Measurements from ENCODE around the gene B3GNT3. TPM values are rescaled to one million over a fixed set of nuclear protein-coding genes. Genes with fewer than 3 reads are reported as not detected.

Gene B3GNT3
- total and polyA plus RNA-seq, 2 of the 13 experiments (the other 11 are each of a cell fraction or from before 2014, with no cell fraction given): 0.86 to 4.0 TPM

DNA sequence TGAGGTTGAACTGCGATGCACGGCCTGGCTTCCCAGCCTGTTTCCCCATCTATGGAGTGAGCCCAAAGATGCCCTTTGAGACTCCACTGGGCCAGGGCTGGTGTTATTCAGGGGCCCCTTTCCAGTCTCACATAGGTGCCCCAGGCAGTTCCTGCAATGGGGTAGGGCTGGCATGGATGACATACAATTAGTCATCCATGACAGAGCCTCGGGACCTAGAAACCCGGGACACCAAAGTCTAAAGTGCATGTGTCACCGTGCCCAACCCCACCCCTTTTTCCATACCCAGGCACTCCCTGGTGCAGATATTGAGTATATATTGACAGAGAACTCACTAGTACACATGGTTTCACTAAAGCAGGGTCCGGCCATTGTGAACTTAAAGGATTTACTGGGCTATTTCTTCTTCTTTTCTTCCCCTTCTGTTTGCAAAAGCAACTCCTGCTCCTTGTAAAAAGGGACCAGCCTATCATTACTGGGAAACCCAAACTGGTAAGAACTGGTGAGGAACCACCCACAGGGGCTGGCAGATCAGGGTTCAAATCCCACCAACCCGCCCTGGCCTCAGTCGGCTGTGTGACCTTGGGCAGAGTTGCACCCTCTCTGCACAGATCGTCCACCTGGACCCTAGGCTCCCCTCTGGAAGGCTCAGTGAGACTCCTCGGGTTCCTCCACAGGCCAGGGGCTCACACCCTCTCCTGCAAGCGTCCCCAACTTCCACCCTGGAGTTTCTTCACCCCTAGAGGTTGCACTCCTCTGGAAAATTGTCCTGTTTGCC, 2.7 kb downstream of the B3GNT3 start (continued):
- TF ChIP-seq, protein P1, sequence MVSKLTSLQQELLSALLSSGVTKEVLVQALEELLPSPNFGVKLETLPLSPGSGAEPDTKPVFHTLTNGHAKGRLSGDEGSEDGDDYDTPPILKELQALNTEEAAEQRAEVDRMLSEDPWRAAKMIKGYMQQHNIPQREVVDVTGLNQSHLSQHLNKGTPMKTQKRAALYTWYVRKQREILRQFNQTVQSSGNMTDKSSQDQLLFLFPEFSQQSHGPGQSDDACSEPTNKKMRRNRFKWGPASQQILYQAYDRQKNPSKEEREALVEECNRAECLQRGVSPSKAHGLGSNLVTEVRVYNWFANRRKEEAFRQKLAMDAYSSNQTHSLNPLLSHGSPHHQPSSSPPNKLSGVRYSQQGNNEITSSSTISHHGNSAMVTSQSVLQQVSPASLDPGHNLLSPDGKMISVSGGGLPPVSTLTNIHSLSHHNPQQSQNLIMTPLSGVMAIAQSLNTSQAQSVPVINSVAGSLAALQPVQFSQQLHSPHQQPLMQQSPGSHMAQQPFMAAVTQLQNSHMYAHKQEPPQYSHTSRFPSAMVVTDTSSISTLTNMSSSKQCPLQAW (CRISPR knock-in tag; IDR thresholded peaks at IDR 0.05): peak; percentile 24
- TF ChIP-seq ARNT (IDR thresholded peaks at IDR 0.05) (no peak), ZNF543 (CRISPR knock-in tag; IDR thresholded peaks at IDR 0.05) (0 out of 2 replicates have a peak, but pooled peaks have one; percentile 27), ZNF34 (CRISPR knock-in tag; IDR thresholded peaks at IDR 0.05; ENCODE audit: borderline replicate concordance) (0 out of 2 replicates have a peak, but pooled peaks have one; percentile 37), TRAFD1 (CRISPR knock-in tag; IDR thresholded peaks at IDR 0.05; ENCODE audit: borderline replicate concordance) (no peak), SP4 (CRISPR knock-in tag; IDR thresholded peaks at IDR 0.05) (peak; percentile 45; the same call in 1 of the 2 replicates), HNF1A (IDR thresholded peaks at IDR 0.05; ENCODE audit: low read depth) (no peak), HNF1A (CRISPR knock-in tag; IDR thresholded peaks at IDR 0.05; ENCODE audit: borderline replicate concordance) (peak; percentile 40; the same call in 1 of the 2 replicates), GABPB1 (CRISPR knock-in tag; IDR thresholded peaks at IDR 0.05) (0 out of 2 replicates have a peak, but pooled peaks have one; percentile 6), JUN (CRISPR knock-in tag; IDR thresholded peaks at IDR 0.05) (peak; percentile 60; the same call in 1 of the 2 replicates), NCOR1 (IDR thresholded peaks at IDR 0.05; ENCODE audit: borderline replicate concordance, low read length) (peak; percentile 76; the same call in 1 of the 2 replicates), GPN1 (CRISPR knock-in tag; IDR thresholded peaks at IDR 0.05; ENCODE audit: borderline replicate concordance) (no peak), ZEB1 (IDR thresholded peaks at IDR 0.05; ENCODE audit: insufficient replicate concordance, low read depth) (no peak), PTBP1 (IDR thresholded peaks at IDR 0.05; ENCODE audit: low read depth, low read length, poor library complexity, severe bottlenecking) (no peak), JDP2 (CRISPR knock-in tag; IDR thresholded peaks at IDR 0.05; ENCODE audit: borderline replicate concordance) (no peak)
- TF ChIP-seq, protein P2, sequence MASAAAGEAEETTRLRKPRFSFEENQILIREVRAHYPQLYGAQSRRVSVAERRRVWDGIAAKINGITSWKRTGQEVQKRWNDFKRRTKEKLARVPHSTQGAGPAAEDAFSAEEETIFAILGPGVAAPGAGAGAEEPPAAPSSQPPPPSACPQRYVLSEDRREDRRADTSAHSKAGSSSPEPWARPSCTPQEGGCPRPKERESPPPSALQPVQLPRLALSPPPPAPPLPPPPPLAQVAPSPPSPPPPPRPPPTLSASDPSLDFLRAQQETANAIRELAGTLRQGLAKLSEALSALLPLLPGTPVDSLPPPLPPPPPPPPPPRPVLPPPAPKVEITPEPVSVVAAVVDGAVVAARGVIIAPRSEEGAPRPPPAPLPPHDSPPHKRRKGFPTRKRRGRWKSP (CRISPR knock-in tag; IDR thresholded peaks at IDR 0.05): 0 out of 2 replicates have a peak, but pooled peaks have one; percentile 20

All from HepG2 (cell line).